K562 (cell line): ENCODE data around the gene KAZN. TPM values are rescaled to one million over a fixed set of nuclear protein-coding genes. Genes with fewer than 3 reads are reported as not detected.
A peak's percentile ranks its signal among the peaks of the same experiment; 100 is the strongest.

Experiments
- ATF3 ChIP-seq, 2 experiments: fragments of 450-650 bp in 1 of 2; sonication (generic) in 1 of 2; formaldehyde crosslinking in 1 of 2; IDR thresholded peaks in 1 of 2; conservative IDR thresholded peaks in 1 of 2; 2 replicates each; pipeline versions ENCODE4 v1.6.1 to v1.8.1; 2016 to 2023; ENCODE audit warnings: mild to moderate bottlenecking in 2 of 2, moderate library complexity in 2 of 2, inconsistent platforms in 1 of 2, missing genetic modification reagents in 1 of 2
- E4F1 ChIP-seq: fragments of 250-450 bp; sonication (Bioruptor Pico); IDR thresholded peaks from 2 replicates; pipeline ENCODE4 v1.5.0; 2021; ENCODE audit warnings: mild to moderate bottlenecking, borderline replicate concordance
- GABPB2 ChIP-seq: fragments of 250-450 bp; sonication (Bioruptor Pico); conservative IDR thresholded peaks from 2 replicates; pipeline ENCODE4 v1.5.1; 2021; ENCODE audit warnings: mild to moderate bottlenecking
- POLR2G ChIP-seq: fragments of 200-400 bp; formaldehyde crosslinking; IDR thresholded peaks from 2 replicates; pipeline ENCODE4 v1.6.1; 2017; ENCODE audit warnings: low read depth, mild to moderate bottlenecking, antibody characterized with exemption, low read length, moderate library complexity
- RAD21 ChIP-seq, 2 experiments: fragments of 250-450 bp in 1 of 2; fragments of 450-650 bp in 1 of 2; sonication (Bioruptor Pico) in 1 of 2; formaldehyde crosslinking in 1 of 2; IDR thresholded peaks in 1 of 2; conservative IDR thresholded peaks in 1 of 2; 2 replicates each; pipeline versions ENCODE4 v1.4.0 to v1.8.0; 2020 to 2022; ENCODE audit warnings: mild to moderate bottlenecking in 2 of 2, moderate library complexity in 1 of 2
- RFX7 ChIP-seq: fragments of 250-450 bp; sonication (Bioruptor Pico); IDR thresholded peaks from 2 replicates; pipeline ENCODE4 v1.5.1; 2021; ENCODE audit warnings: mild to moderate bottlenecking
- SETDB1 ChIP-seq: IDR thresholded peaks from one replicate; pipeline ENCODE4 v1.6.1; 2012; ENCODE audit warnings: low read length, control low read depth, inconsistent platforms
- SMAD2 ChIP-seq: fragments of 150-350 bp; IDR thresholded peaks from 2 replicates; pipeline ENCODE4 v1.6.1; 2014; ENCODE audit warnings: low read depth, mild to moderate bottlenecking, low read length
- SRSF3 ChIP-seq: fragments of 200-400 bp; formaldehyde crosslinking; IDR thresholded peaks from 2 replicates; pipeline ENCODE4 v1.6.1; 2016; ENCODE audit warnings: mild to moderate bottlenecking, low read length, moderate library complexity; ENCODE audit not compliant: insufficient read depth
- TBP ChIP-seq: optimal IDR thresholded peaks from 2 replicates; pipeline ENCODE3; 2011; ENCODE audit warnings: low read depth, low read length, improper control_type of control experiment
- ZNF785 ChIP-seq: fragments of 250-450 bp; sonication (Bioruptor Pico); IDR thresholded peaks from 2 replicates; pipeline ENCODE4 v1.4.0; 2020; ENCODE audit warnings: mild to moderate bottlenecking
- polyA plus RNA-seq, 8 experiments: library from polyadenylated mRNA; depleted of rRNA in 4 of 8; stranded (reverse) in 5 of 8; unstranded in 3 of 8; fragments of >200 nt; fragmentation: Nextera tagmentation in 2 of 8; fragmentation: Illumina TruSeq in 1 of 8; extraction: Ambion mirVana in 2 of 8; extraction: Trizol in 1 of 8; gene quantifications; 2 replicates each; pipeline versions ENCODE4 v1.2.1 to v1.2.3, GENCODE V29; 2011 to 2014; ENCODE audit warnings: inconsistent platforms in 1 of 8, missing spikeins in 1 of 8
- total RNA-seq, 7 experiments: library from RNA; depleted of rRNA in 6 of 7; stranded (reverse); fragments of >200 nt in 6 of 7; fragmentation: Illumina TruSeq in 2 of 7; extraction: Trizol in 2 of 7; gene quantifications; 2 replicates each; pipeline versions ENCODE4 v1.2.1 to v1.2.3, GENCODE V29; 2011 to 2021; ENCODE audit warnings: low replicate concordance in 1 of 7
- TF ChIP-seq, protein P1 (sequence below): IDR thresholded peaks from 3 replicates; pipeline ENCODE4 v1.6.1; 2011; ENCODE audit warnings: borderline replicate concordance, mild to moderate bottlenecking; ENCODE audit not compliant: insufficient read length, insufficient read depth
- TF ChIP-seq, protein P2 (sequence below): IDR thresholded peaks from 3 replicates; pipeline ENCODE4 v1.6.1; 2011; ENCODE audit warnings: borderline replicate concordance, mild to moderate bottlenecking, moderate library complexity; ENCODE audit not compliant: insufficient read length; ENCODE audit errors: extremely low read depth
- TF ChIP-seq, protein P3 (sequence below), 3 experiments: IDR thresholded peaks in 2 of 3; conservative IDR thresholded peaks in 1 of 3; 2 replicates each; pipeline ENCODE4 v1.5.1; 2011 to 2012; ENCODE audit warnings: low read length in 3 of 3, mild to moderate bottlenecking in 3 of 3, control low read depth in 2 of 3, improper control_type of control experiment in 1 of 3, inconsistent platforms in 1 of 3, low read depth in 1 of 3, mixed read lengths in 1 of 3, moderate library complexity in 1 of 3; ENCODE audit not compliant: insufficient read depth in 2 of 3

The KAZN gene
- total and polyA plus RNA-seq, 9 of the 15 experiments (the other 6 are each of a cell fraction or from before 2014, with no cell fraction given), result 2.1 to 21.6 (median 5.4) TPM

DNA sequence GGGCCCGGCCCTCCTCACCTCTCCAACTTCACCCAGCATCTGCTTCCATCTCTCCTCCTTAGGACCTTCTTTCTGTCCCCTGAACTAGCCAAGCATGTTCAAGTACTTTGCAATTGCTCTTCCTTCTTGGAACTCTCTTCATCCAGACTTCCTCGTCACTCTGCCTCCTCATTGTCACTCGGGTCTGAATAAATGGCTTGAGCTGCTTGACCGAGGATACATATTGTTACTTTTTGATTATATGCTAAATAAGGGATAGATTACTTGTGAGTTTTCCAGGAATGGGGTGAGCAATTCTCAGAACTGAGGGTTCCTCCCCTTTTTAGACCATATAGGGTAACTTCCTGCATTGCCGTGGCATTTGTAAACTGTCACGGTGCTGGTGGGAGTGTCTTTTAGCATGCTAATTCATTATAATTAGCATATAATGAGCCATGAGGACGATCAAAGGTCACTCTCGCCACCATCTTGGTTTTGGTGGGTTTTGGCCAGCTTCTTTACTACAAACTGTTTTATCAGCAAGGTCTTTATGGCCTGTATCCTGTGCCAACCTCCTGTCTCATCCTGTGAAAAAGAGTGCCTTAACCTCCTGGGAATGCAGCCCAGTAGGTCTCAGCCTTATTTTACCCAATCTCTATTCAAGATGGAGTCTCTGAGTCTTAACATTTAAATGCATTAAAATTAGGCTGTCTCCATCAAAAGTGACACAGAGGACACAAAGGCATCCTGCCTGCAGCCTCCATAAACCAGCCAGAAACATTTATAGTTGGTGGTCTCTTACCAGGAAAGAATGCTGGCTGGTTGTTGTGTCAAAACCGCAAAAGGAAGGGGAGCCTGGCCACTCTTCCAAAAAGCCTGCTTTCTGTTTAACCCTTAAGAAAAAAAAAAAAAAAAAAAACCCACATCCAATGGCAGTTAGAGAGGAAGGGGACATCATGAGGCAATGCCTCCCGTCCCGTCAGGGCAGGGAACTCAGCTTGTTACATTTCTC, 179.3 kb downstream of the KAZN start (continued):
- TF ChIP-seq RAD21 (CRISPR knock-in tag; conservative IDR thresholded peaks at IDR 0.05 in 1 of 2, IDR thresholded peaks at IDR 0.05 in 1 of 2) (no peak), GABPB2 (CRISPR knock-in tag) (peak; percentile 27; the same call in 1 of the 2 replicates), ATF3 (IDR thresholded peaks at IDR 0.05) (peak; percentile 18; the same call in 1 of the 2 replicates), ATF3 (CRISPR knock-in tag; conservative IDR thresholded peaks at IDR 0.05) (no peak), SETDB1 (no peak), SRSF3 (no peak), E4F1 (CRISPR knock-in tag) (peak; percentile 71; the same call in 1 of the 2 replicates), SMAD2 (no peak), RFX7 (CRISPR knock-in tag) (peak; percentile 88), POLR2G (no peak; the same call in 1 of the 2 replicates), TBP (peak; percentile 91), ZNF785 (CRISPR knock-in tag) (no peak)
- TF ChIP-seq, protein P1, sequence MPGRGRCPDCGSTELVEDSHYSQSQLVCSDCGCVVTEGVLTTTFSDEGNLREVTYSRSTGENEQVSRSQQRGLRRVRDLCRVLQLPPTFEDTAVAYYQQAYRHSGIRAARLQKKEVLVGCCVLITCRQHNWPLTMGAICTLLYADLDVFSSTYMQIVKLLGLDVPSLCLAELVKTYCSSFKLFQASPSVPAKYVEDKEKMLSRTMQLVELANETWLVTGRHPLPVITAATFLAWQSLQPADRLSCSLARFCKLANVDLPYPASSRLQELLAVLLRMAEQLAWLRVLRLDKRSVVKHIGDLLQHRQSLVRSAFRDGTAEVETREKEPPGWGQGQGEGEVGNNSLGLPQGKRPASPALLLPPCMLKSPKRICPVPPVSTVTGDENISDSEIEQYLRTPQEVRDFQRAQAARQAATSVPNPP, result no peak
- TF ChIP-seq, protein P2, sequence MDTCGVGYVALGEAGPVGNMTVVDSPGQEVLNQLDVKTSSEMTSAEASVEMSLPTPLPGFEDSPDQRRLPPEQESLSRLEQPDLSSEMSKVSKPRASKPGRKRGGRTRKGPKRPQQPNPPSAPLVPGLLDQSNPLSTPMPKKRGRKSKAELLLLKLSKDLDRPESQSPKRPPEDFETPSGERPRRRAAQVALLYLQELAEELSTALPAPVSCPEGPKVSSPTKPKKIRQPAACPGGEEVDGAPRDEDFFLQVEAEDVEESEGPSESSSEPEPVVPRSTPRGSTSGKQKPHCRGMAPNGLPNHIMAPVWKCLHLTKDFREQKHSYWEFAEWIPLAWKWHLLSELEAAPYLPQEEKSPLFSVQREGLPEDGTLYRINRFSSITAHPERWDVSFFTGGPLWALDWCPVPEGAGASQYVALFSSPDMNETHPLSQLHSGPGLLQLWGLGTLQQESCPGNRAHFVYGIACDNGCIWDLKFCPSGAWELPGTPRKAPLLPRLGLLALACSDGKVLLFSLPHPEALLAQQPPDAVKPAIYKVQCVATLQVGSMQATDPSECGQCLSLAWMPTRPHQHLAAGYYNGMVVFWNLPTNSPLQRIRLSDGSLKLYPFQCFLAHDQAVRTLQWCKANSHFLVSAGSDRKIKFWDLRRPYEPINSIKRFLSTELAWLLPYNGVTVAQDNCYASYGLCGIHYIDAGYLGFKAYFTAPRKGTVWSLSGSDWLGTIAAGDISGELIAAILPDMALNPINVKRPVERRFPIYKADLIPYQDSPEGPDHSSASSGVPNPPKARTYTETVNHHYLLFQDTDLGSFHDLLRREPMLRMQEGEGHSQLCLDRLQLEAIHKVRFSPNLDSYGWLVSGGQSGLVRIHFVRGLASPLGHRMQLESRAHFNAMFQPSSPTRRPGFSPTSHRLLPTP, result no peak
- TF ChIP-seq, protein P3, sequence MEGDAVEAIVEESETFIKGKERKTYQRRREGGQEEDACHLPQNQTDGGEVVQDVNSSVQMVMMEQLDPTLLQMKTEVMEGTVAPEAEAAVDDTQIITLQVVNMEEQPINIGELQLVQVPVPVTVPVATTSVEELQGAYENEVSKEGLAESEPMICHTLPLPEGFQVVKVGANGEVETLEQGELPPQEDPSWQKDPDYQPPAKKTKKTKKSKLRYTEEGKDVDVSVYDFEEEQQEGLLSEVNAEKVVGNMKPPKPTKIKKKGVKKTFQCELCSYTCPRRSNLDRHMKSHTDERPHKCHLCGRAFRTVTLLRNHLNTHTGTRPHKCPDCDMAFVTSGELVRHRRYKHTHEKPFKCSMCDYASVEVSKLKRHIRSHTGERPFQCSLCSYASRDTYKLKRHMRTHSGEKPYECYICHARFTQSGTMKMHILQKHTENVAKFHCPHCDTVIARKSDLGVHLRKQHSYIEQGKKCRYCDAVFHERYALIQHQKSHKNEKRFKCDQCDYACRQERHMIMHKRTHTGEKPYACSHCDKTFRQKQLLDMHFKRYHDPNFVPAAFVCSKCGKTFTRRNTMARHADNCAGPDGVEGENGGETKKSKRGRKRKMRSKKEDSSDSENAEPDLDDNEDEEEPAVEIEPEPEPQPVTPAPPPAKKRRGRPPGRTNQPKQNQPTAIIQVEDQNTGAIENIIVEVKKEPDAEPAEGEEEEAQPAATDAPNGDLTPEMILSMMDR (IDR thresholded peaks at IDR 0.05 in 2 of 3, conservative IDR thresholded peaks at IDR 0.05 in 1 of 3; ENCODE audit: insufficient read depth in 2 of 3, low read depth in 1 of 3, low read length in 3 of 3), result no peak
